Inferior parietal cortex (tissue), 1 donor: ENCODE results near the gene PCDHB10.
"Not testable (repeated sequence)": the region's sequence is repeated elsewhere in the genome, so short reads cannot be mapped to it uniquely, and the experiment has no call there.

ENCODE experiments used
- DNase-seq: peaks from one replicate; pipeline ENCODE4 v3.0.0-alpha.2; 2016; ENCODE audit errors: extremely low spot score

The PCDHB10 gene

DNA sequence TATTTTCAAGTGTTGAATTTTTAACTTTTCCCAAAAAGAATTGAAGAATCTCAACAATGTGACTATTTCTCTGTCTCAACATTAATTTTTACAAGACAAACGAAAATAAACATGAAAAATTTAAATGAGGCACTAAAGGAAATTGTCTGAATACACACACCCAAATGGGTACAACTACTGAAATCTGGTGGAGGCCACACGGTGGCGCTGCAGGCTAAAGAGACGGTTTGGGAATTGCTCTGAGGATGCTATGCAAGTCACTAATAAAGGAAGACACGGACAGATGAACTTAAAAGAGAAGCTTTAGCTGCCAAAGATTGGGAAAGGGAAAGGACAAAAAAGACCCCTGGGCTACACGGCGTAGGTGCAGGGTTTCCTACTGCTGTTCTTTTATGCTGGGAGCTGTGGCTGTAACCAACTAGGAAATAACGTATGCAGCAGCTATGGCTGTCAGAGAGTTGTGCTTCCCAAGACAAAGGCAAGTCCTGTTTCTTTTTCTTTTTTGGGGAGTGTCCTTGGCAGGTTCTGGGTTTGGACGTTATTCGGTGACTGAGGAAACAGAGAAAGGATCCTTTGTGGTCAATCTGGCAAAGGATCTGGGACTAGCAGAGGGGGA is at the start of gene PCDHB10:
Gene PCDHB10 (plus strand): TSS at position 244 of the 616 bp plus-strand sequence. CDS start 200 bp downstream, at position 444.
- DNase-seq: peak; percentile 59

DNA sequence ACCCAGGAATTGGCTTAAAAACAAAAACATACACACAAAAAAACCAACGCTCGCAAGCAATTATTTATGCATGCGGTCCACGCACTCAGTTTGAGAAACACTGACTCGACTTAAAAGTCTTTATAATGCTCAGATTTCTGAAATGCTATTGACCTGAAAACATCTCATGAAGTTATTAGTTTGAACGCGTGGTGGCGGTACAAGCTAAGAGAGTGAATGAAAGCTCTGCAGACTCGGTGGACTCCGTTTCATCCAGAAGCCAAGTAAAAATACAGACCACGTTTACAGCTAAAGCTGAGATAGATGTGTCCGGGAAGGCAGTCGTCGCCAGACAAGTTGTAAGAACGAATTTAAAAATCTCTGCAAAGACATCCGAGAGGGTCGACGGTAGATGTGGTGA is 42.3 kb upstream of the PCDHB10 start, which contains the start of gene PCDHB6:
Gene PCDHB6 (plus strand): TSS at position 246 of the 400 bp plus-strand sequence. CDS start 201 bp downstream, outside the sequence.
- peak; percentile 18 for DNase-seq

DNA sequence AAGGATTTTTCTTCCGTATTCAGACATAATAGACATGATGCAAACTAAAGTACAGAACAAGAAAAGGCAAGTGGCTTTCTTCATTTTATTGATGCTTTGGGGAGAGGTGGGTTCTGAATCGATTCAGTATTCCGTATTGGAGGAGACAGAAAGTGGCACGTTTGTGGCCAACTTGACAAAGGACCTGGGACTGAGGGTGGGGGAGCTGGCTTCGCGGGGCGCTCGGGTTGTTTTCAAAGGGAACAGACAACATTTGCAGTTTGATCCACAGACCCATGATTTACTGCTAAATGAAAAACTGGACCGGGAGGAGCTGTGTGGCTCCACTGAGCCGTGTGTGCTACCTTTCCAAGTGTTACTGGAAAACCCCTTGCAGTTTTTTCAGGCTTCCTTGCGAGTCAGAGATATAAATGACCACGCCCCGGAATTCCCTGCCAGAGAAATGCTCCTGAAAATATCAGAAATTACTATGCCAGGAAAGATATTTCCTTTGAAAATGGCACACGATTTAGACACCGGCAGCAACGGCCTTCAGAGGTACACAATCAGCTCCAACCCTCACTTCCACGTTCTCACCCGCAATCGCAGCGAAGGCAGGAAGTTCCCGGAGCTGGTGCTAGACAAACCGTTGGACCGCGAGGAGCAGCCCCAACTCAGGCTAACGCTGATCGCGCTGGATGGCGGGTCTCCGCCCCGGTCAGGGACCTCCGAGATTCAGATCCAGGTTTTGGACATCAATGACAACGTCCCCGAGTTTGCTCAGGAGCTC is 41.7 kb upstream of the PCDHB10 start:
- no peak for DNase-seq

DNA sequence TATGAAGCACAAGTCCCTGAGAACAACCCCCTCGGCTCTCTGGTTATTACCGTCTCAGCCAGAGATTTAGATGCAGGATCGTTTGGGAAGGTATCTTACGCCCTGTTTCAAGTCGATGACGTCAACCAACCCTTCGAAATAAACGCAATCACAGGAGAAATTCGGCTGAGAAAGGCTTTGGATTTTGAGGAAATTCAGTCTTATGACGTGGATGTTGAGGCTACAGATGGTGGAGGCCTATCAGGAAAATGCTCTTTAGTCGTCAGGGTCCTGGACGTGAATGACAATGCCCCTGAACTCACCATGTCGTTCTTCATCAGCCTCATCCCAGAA is 41.2 kb upstream of the PCDHB10 start:
- DNase-seq: no peak

DNA sequence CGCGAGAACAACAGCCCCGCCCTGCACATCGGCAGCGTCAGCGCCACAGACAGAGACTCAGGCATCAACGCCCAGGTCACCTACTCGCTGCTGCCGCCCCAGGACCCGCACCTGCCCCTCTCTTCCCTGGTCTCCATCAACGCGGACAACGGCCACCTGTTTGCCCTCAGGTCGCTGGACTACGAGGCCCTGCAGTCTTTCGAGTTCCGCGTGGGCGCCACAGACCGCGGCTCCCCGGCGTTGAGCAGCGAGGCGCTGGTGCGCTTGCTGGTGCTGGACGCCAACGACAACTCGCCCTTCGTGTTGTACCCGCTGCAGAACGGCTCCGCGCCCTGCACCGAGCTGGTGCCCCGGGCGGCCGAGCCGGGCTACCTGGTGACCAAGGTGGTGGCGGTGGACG is 40.5 kb upstream of the PCDHB10 start:
- not testable (repeated sequence) for DNase-seq

DNA sequence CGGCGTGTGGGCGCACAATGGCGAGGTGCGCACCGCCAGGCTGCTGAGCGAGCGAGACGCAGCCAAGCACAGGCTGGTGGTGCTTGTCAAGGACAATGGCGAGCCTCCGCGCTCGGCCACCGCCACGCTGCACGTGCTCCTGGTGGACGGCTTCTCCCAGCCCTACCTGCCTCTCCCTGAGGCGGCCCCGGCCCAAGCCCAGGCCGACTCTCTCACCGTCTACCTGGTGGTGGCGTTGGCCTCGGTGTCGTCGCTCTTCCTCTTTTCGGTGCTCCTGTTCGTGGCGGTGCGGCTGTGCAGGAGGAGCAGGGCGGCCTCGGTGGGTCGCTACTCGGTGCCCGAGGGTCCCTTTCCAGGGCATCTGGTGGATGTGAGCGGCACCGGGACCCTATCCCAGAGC is 40.1 kb upstream of the PCDHB10 start:
- not testable (repeated sequence) for DNase-seq

DNA sequence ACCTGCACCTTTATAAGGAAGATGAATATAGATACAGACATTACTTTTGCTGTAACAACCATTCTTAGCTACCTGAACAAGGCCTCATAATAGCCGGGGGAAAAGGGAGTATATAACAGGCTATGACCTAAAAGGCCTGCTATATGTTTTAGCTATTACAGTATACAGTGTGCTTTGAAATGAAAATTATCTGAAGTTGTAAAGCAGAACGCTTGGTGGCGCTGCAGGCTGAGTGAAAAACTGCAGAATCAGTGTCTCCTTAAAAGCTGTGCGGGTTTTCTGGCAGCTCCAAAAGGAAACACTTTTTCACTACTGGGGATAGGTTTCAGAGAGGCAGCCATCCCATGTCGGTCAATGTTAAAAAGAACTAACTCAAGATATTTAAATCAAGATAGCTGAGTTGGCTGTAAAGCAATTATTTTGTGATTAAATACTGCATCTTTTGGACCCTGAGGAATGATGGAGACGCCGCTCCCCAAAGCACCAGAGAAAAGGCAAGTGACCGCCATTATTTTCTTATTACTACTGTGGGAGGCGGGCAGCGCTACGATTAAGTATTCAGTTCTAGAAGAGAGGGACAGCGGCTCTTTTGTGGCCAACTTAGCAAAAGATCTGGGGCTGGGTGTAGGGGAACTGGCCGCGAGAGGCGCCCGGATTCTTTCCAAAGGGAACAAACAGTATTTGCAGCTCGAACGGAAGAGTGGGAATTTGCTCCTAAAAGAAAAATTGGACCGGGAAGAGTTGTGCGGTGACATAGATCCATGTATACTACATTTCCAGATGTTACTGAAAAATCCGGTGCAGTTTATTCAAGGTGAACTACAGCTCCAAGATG is 36.4 kb upstream of the PCDHB10 start:
- DNase-seq: no peak

DNA sequence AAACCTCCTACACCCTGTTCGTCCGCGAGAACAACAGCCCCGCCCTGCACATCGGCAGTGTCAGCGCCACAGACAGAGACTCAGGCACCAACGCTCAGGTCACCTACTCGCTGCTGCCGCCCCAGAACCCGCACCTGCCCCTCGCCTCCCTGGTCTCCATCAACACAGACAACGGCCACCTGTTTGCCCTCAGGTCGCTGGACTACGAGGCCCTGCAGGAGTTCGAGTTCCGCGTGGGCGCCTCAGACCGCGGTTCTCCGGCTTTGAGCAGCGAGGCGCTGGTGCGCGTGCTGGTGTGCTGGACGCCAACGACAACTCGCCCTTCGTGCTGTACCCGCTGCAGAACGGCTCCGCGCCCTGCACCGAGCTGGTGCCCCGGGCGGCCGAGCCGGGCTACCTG is 34.8 kb upstream of the PCDHB10 start:
- not testable (repeated sequence) for DNase-seq

DNA sequence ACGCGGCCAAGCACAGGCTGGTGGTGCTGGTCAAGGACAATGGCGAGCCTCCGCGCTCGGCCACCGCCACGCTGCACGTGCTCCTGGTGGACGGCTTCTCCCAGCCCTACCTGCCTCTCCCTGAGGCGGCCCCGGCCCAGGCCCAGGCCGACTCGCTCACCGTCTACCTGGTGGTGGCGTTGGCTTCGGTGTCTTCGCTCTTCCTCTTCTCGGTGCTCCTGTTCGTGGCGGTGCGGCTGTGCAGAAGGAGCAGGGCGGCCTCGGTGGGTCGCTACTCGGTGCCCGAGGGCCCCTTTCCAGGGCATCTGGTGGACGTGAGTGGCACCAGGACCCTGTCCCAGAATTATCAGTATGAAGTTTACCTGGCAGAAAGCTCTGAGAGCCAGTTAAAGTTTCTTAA is 34.3 kb upstream of the PCDHB10 start:
- DNase-seq: not testable (repeated sequence)

DNA sequence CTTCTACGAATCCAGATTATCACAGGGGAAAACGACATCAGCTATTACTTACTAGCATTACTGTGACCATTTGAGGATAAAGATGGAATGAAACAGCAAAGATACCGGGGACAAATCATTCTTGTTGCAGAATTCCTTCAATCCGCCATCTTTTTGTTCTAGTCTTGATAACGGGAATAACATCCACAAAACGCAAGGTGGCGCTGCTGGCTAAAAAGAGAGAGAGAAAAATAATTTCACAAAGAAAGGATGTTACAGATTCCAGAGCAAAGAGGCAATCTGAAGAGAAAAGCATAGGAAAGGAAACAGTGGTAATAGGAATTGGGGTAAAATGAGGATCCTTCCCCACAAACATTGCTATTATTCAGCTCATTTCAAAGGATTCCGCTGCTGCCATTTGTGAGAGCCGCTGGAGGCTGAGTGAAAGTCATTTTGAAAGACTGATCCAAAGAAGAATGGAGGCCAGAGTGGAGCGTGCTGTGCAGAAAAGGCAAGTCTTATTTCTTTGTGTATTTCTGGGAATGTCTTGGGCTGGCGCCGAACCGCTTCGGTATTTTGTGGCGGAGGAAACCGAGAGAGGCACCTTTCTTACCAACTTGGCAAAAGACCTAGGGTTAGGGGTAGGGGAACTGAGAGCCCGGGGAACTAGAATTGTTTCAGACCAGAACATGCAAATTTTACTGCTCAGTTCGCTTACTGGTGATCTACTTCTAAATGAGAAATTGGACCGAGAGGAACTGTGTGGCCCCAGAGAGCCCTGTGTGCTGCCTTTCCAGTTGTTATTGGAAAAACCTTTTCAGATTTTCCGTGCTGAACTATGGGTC is 19.6 kb upstream of the PCDHB10 start, which contains the start of gene PCDHB7:
Gene PCDHB7 (plus strand): TSS at position 264 of the 824 bp plus-strand sequence. CDS start 192 bp downstream, at position 456.
- DNase-seq: peak; percentile 59

DNA sequence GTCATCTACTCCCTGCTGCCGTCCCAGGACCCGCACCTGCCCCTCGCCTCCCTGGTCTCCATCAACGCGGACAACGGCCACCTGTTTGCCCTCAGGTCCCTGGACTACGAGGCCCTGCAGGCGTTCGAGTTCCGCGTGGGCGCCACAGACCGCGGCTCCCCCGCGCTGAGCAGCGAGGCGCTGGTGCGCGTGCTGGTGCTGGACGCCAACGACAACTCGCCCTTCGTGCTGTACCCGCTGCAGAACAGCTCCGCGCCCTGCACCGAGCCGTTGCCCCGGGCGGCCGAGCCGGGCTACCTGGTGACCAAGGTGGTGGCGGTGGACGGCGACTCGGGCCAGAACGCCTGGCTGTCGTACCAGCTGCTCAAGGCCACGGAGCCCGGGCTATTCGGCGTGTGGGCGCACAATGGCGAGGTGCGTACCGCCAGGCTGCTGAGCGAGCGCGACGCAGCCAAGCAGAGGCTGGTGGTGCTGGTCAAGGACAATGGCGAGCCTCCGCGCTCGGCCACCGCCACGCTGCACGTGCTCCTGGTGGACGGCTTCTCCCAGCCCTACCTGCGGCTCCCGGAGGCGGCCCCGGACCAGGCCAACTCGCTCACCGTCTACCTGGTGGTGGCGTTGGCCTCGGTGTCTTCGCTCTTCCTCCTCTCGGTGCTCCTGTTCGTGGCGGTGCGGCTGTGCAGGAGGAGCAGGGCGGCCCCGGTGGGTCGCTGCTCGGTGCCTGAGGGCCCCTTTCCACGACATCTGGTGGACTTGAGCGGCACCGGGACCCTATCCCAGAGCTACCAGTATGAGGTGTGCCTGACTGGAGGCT is 17.7 kb upstream of the PCDHB10 start:
- DNase-seq: not testable (repeated sequence)

DNA sequence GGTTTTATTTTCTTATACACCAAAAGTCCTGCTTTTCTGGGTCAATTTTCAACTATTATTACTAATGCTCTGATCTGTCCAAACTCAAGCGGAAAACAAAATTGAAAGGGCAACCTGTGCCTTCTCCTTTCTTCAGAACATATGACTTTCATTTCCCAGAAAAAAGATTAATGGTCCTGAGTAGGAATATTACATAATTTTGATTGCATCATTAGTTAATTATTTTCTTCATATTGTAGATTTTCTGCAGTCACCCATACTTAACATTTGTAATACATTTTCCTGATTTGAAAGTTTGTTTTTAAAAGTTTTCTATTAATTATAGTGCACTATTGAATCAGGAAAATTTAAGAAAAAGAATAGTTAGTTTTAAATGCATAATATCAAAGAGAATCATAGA is 16.2 kb upstream of the PCDHB10 start:
- no peak for DNase-seq

DNA sequence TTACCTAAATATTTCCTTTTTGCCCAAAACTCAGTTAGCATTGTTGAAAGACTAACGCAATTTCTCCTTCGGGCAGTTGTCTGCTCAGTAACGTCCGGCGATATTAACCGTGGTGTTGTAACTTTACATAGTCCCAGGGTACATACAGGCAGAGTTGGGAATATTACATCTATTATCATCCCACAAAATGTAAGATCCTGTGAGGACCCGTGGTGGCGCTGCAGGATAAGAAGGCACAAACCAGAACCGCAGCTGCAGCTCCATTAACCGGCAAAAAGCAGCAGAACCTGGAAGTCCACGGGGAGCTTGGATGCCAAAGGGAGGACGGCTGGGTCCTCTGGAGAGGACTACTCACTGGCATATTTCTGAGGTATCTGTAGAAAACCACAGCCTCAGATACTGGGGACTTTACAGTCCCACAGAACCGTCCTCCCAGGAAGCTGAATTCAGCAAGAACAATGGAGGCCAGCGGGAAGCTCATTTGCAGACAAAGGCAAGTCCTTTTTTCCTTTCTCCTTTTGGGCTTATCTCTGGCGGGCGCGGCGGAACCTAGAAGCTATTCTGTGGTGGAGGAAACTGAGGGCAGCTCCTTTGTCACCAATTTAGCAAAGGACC is 14.5 kb upstream of the PCDHB10 start, which contains the start of gene PCDHB8:
Gene PCDHB8 (plus strand): TSS at position 214 of the 615 bp plus-strand sequence. CDS start 245 bp downstream, at position 459.
- not testable (repeated sequence) for DNase-seq

DNA sequence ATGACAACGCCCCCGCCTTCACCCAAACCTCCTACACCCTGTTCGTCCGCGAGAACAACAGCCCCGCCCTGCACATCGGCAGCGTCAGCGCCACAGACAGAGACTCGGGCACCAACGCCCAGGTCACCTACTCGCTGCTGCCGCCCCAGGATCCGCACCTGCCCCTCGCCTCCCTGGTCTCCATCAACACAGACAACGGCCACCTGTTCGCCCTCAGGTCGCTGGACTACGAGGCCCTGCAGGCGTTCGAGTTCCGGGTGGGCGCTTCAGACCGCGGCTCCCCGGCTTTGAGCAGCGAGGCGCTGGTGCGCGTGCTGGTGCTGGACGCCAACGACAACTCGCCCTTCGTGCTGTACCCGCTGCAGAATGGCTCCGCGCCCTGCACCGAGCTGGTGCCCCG is 12.8 kb upstream of the PCDHB10 start:
- not testable (repeated sequence) for DNase-seq

DNA sequence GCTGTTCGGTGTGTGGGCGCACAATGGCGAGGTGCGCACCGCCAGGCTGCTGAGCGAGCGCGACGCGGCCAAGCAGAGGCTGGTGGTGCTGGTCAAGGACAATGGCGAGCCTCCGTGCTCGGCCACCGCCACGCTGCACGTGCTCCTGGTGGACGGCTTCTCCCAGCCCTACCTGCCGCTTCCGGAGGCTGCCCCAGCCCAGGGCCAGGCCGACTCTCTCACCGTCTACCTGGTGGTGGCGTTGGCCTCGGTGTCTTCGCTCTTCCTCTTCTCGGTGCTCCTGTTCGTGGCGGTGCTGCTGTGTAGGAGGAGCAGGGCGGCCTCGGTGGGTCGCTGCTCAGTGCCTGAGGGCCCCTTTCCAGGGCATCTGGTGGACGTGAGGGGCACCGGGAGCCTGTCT is 12.3 kb upstream of the PCDHB10 start:
- not testable (repeated sequence) for DNase-seq

DNA sequence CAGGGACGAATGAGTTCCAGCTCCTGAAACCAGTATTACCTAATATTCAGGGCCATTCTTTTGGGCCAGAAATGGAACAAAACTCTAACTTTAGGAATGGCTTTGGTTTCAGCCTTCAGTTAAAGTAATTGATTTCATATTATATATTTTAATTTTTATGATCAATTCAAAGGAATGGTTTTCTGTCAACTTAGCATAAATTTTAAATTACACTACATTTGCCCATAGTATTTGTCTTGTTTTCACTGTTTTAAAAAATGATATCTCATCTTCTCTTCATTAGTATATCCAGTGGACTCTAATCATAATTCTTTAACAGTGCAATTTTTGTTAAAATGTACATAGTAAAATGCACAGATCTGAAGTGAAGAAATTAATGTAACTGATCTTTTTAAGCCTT is 11.8 kb upstream of the PCDHB10 start:
- DNase-seq: no peak

DNA sequence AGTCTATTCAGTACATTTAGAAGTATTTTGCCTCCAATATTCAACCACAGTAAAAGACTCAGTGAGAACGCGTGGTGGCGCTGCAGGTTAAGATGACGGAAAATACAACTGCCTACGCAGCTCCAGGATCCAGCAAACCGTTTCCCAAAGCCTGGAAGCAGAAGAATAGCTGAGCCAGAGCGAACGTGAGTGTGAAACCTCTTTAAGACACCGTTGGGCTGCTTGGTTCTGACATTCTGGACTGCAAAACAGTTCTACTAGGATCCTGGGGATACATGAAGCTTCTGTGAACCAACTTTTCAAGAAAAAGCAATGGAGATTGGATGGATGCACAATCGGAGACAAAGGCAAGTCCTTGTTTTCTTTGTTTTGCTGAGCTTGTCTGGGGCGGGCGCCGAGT is 9.9 kb upstream of the PCDHB10 start, which contains the start of gene PCDHB16:
Gene PCDHB16 (plus strand): TSS at position 140 of the 400 bp plus-strand sequence. CDS start 173 bp downstream, at position 313.
- peak; percentile 39 for DNase-seq

DNA sequence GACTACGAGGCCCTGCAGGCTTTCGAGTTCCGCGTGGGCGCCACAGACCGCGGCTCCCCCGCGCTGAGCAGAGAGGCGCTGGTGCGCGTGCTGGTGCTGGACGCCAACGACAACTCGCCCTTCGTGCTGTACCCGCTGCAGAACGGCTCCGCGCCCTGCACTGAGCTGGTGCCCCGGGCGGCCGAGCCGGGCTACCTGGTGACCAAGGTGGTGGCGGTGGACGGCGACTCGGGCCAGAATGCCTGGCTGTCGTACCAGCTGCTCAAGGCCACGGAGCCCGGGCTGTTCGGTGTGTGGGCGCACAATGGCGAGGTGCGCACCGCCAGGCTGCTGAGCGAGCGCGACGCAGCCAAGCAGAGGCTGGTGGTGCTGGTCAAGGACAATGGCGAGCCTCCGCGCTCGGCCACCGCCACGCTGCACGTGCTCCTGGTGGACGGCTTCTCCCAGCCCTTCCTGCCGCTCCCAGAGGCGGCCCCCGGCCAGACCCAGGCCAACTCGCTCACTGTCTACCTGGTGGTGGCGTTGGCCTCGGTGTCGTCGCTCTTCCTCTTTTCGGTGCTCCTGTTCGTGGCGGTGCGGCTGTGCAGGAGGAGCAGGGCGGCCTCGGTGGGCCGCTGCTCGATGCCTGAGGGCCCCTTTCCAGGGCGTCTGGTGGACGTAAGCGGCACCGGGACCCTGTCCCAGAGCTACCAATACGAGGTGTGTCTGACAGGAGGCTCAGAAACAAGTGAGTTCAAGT is 7.9 kb upstream of the PCDHB10 start:
- not testable (repeated sequence) for DNase-seq
